Mucosa of stomach (tissue), 1 donor: ENCODE measurements around the gene GNL1.

Source experiments
- H3K27me3 ChIP-seq: one replicate; pipeline ENCODE4 v1.7.0; 2013; ENCODE audit warnings: mild to moderate bottlenecking, low read length; ENCODE audit not compliant: control insufficient read depth, insufficient read depth
- H3K36me3 ChIP-seq: one replicate; pipeline ENCODE4 v1.7.0; 2013; ENCODE audit warnings: low read length; ENCODE audit not compliant: control insufficient read depth, insufficient read depth
- H3K4me1 ChIP-seq: one replicate; pipeline ENCODE4 v1.7.0; 2013; ENCODE audit warnings: mild to moderate bottlenecking, low read length; ENCODE audit not compliant: control insufficient read depth, insufficient read depth
- H3K4me3 ChIP-seq: one replicate; pipeline ENCODE4 v1.7.0; 2013; ENCODE audit warnings: low read length
- H3K9ac ChIP-seq: one replicate; pipeline ENCODE4 v1.7.0; 2013; ENCODE audit warnings: mild to moderate bottlenecking, low read length, moderate library complexity
- H3K9me3 ChIP-seq: one replicate; pipeline ENCODE4 v1.7.0; 2013; ENCODE audit warnings: mild to moderate bottlenecking, low read length, moderate library complexity; ENCODE audit not compliant: control insufficient read depth
- donor health status: Pancreatic carcinoma.

GNL1 gene

GRCh38 chr6:30590509-30590908 lies 34.2 kb upstream of the GNL1 start:
- Histone ChIP-seq H3K27me3 (no peaks in the 10 kb centered on the region), H3K4me1 (no peaks in the 10 kb centered on the region), H3K36me3 (peaks cover 25% of the 10 kb centered on the region), H3K9me3 (no peaks in the 10 kb centered on the region), H3K9ac (no peak overlapping the region), H3K4me3 (no peak overlapping the region)

DNA sequence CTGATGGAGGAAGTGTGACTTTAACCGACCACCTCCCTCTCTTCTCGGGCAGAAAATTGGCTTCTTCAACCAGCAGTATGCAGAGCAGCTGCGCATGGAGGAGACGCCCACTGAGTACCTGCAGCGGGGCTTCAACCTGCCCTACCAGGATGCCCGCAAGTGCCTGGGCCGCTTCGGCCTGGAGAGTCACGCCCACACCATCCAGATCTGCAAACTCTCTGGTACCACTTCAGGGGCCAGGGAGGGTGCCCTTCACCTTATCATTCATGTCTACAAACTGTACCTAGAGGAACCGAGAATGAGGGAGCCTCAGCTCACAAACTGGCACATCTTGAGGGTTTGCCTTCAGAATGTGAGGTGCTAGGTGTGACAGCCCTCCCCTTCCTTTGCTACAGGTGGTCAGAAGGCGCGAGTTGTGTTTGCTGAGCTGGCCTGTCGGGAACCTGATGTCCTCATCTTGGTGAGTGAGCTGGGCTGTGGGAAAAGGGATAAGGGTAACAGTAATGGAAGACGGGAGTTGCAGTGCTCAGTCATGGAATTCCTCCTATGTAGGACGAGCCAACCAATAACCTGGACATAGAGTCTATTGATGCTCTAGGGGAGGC lies 33.6 kb upstream of the GNL1 start:
- no peak overlapping the region for H3K9ac ChIP-seq
- no peak overlapping the region for H3K4me3 ChIP-seq
- H3K4me1 ChIP-seq = no peaks in the 10 kb centered on the region
- H3K9me3 ChIP-seq = no peaks in the 10 kb centered on the region
- peaks cover 31% of the 10 kb centered on the region for H3K36me3 ChIP-seq
- no peaks in the 10 kb centered on the region for H3K27me3 ChIP-seq

DNA sequence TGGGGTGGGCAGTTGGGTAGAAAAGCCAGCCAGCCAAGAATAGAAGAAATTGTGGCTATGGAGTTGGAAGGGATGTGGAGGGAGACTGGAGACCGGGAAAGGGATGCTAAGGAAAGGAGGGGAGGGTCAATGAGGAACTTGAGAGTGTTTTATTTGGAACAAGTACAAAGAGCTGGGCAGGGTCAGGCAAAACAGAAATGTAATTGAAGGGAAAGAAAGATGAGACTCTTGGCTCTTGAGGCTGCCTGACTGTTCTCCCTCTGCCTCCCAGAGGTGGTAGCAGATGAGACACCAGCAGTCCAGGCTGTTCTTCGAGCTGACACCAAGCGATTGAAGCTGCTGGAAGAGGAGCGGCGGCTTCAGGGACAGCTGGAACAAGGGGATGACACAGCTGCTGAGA lies 27.6 kb upstream of the GNL1 start:
- Histone ChIP-seq H3K9ac (no peak overlapping the region), H3K27me3 (no peaks in the 10 kb centered on the region), H3K36me3 (peaks cover 38% of the 10 kb centered on the region), H3K9me3 (no peaks in the 10 kb centered on the region), H3K4me3 (no peak overlapping the region), H3K4me1 (no peaks in the 10 kb centered on the region)

GRCh38 chr6:30578051-30578450 lies 21.8 kb upstream of the GNL1 start:
- Histone ChIP-seq H3K27me3 (no peaks in the 10 kb centered on the region), H3K9ac (no peak overlapping the region), H3K4me3 (no peak overlapping the region), H3K9me3 (no peaks in the 10 kb centered on the region), H3K4me1 (peaks cover 11% of the 10 kb centered on the region), H3K36me3 (peaks cover 12% of the 10 kb centered on the region)

DNA sequence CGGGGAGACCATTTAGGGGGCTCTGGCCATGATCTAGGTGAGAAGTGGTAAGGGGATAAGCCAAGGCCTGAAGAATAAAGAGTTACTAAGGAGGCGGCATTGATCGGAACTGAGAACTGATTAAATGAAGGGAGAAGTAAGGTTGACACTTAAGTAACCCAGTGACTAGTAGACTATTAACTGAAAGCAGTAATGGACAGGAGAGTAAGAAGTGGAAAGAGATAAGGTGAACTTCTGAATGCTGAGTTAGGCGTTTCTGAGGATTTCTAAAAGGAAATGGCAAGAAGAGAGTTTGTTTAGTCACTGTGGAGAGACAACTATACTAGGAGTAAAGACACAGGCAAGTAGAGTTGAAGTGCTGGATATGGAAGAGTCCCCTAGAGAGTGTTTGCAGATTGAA lies 16.8 kb upstream of the GNL1 start:
- Histone ChIP-seq H3K4me1 (peaks cover 30% of the 10 kb centered on the region), H3K36me3 (peaks cover 3% of the 10 kb centered on the region), H3K9me3 (no peaks in the 10 kb centered on the region), H3K4me3 (no peak overlapping the region), H3K9ac (no peak overlapping the region), H3K27me3 (no peaks in the 10 kb centered on the region)

DNA sequence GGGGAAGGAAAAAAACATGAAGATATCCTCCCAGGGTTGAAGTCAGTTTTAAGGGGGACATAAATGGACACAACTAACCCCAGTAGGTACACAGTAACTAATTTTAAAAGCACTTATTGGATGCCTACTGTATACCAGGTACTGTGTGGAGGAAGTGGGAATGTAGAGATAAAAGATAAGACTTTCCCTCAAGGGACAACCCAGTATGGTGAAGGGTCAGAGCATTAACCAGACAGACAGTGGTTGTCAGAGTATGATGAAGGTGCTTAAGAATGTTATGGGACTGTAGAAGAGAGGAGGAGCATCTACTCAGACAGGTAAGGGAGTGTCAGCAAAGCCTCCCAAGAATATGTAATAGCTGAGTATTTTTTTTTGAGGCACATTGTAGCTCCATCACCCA lies 15.9 kb upstream of the GNL1 start:
- peaks cover 30% of the 10 kb centered on the region for H3K4me1 ChIP-seq
- H3K9ac ChIP-seq = peak overlapping the region; percentile 86
- peak overlapping the region; percentile 68 for H3K4me3 ChIP-seq
- H3K9me3 ChIP-seq = no peaks in the 10 kb centered on the region
- H3K27me3 ChIP-seq = no peaks in the 10 kb centered on the region
- no peaks in the 10 kb centered on the region for H3K36me3 ChIP-seq

GRCh38 chr6:30571762-30572082 lies 15.4 kb upstream of the GNL1 start:
- Histone ChIP-seq H3K27me3 (no peaks in the 10 kb centered on the region), H3K9ac (peak overlapping the region; percentile 86), H3K4me3 (peak overlapping the region; percentile 68), H3K9me3 (no peaks in the 10 kb centered on the region), H3K4me1 (peaks cover 30% of the 10 kb centered on the region), H3K36me3 (no peaks in the 10 kb centered on the region)

DNA sequence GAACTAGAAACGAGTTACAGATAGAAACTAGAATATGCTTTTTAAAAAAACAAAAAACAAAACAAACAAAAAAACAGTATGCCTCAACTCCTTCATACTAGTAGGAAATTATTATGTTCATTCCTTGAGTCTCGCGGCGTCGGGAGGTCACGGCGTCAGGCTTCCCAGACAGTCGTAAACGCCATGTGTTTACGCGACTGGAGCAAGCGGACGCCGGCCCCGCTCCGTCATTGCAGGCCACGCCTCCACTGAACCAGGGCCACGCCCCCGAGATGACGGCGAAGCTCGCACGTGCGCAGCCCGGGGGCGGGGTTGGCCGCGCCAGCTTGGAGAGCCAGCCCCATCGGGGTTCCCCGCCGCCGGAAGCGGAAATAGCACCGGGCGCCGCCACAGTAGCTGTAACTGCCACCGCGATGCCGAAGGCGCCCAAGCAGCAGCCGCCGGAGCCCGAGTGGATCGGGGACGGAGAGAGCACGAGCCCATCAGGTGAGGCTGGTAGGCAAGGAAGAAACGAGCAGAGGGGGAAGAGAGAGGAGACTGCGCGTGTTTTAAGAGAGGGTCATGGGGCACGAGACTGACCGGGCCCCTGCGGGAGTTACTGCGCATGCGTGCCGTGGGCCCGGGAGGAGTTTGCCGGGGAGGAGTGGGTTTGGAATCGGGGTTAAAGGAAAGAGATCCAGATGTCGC lies 14.9 kb upstream of the GNL1 start, which contains the start of gene ABCF1:
Gene ABCF1, plus strand, starts transcription at position 368 of the 687 bp plus-strand sequence. Its CDS starts 46 bp downstream, at position 414.
- Histone ChIP-seq H3K9ac (peak within 1 kb of the TSS; percentile 86), H3K27me3 (no peaks in the 10 kb centered on the region), H3K36me3 (no peaks in the 10 kb centered on the region), H3K9me3 (no peaks in the 10 kb centered on the region), H3K4me1 (peaks cover 30% of the 10 kb centered on the region), H3K4me3 (peak within 1 kb of the TSS; percentile 68)

DNA sequence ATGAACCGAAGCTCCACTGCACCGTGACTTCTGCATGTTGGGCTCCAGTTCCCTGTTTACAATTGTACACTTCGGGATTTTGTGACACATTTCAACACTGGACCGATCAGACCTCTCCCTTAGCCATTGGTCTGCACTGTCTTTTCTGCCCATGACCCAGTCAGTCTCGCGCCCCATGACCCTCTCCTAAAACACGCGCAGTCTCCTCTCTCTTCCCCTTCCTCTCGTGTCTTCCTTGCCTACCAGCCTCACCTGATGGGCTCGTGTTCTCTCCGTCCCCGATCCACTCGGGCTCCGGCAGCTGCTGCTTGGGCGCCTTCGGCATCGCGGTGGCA lies 14.4 kb upstream of the GNL1 start:
- Histone ChIP-seq H3K9me3 (no peaks in the 10 kb centered on the region), H3K4me1 (peaks cover 30% of the 10 kb centered on the region), H3K27me3 (no peaks in the 10 kb centered on the region), H3K36me3 (no peaks in the 10 kb centered on the region), H3K9ac (peak overlapping the region; percentile 70), H3K4me3 (peak overlapping the region; percentile 32)

GRCh38 chr6:30570263-30570662 lies 14.0 kb upstream of the GNL1 start:
- H3K9ac ChIP-seq = peak overlapping the region; percentile 70
- peak overlapping the region; percentile 32 for H3K4me3 ChIP-seq
- H3K9me3 ChIP-seq = no peaks in the 10 kb centered on the region
- peaks cover 30% of the 10 kb centered on the region for H3K4me1 ChIP-seq
- no peaks in the 10 kb centered on the region for H3K27me3 ChIP-seq
- H3K36me3 ChIP-seq = no peaks in the 10 kb centered on the region

- Histone ChIP-seq H3K27me3 (no peaks in the 10 kb centered on the region), H3K4me3 (no peak overlapping the region), H3K36me3 (no peaks in the 10 kb centered on the region), H3K9me3 (no peaks in the 10 kb centered on the region), H3K9ac (no peak overlapping the region), H3K4me1 (peaks cover 18% of the 10 kb centered on the region)
Measured at GRCh38 chr6:30568245-30568644, 12.0 kb upstream of the GNL1 start.

DNA sequence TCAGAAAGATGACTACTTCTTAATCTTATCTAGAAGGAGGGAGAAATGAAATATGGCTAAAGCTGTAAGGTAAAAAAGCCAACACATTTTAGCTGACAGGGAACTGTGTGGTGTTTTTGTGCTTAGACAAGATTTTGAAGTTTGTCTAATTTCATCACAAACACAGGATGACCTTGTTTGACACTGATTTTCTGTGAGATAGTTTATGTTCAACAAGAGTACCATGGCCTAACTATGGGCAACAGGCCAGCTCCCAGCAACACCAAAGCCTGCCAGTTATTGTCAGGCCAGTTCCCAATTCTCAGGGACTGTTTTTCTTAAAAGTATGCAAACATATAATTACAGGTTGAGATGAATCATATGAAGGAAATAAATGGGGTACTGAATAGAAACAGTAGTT lies 9.5 kb upstream of the GNL1 start:
- H3K9ac ChIP-seq = no peak overlapping the region
- H3K4me3 ChIP-seq = no peak overlapping the region

More for the DNA sequence above, 9.5 kb upstream of the GNL1 start:
- H3K27me3 ChIP-seq = no peaks in the 10 kb centered on the region
- H3K36me3 ChIP-seq = no peaks in the 10 kb centered on the region
- H3K9me3 ChIP-seq = no peaks in the 10 kb centered on the region
- H3K4me1 ChIP-seq = peaks cover 7% of the 10 kb centered on the region
